Measurements from ENCODE around the gene PDZD8. TPM values are rescaled to one million over a fixed set of nuclear protein-coding genes. Genes with fewer than 3 reads are reported as not detected.

PDZD8 gene
- polyA plus RNA-seq, 1 experiment, result 13.6 TPM

GRCh38 chr10:117408436-117409384, 33.5 kb upstream of the PDZD8 start:
- DNase-seq (ENCODE audit: low read depth), result no peak
- no peaks in the 10 kb centered on the region for H3K36me3 ChIP-seq (ENCODE audit: control insufficient read depth, insufficient read depth, low read length)
- no peak for TF ChIP-seq CTCF (IDR thresholded peaks at IDR 0.05; ENCODE audit: insufficient read depth, low read depth, low read length)
- POLR2A ChIA-PET, result no interaction called here
- CTCF ChIA-PET, result interaction anchor here (1.4 kb wide), 1 partner anchor 16 kb away, joined by 4 read pairs; no protein-coding TSS in a partner anchor
- no peaks in the 10 kb centered on the region for H3K27me3 ChIP-seq (ENCODE audit: control insufficient read depth, insufficient read depth, low read length)
- H3K4me3 ChIP-seq (ENCODE audit: low read depth, low read length), result no peak overlapping the region

GRCh38 chr10:117405730-117406129, 30.5 kb upstream of the PDZD8 start:
- CTCF ChIA-PET, result interaction anchor here (2.5 kb wide), 1 partner anchor 25 kb away, joined by 5 read pairs; no protein-coding TSS in a partner anchor

GRCh38 chr10:117400329-117400728, 25.1 kb upstream of the PDZD8 start:
- ChIA-PET CTCF (no interaction called here), POLR2A (no interaction called here)
- Histone ChIP-seq H3K27me3 (ENCODE audit: control insufficient read depth, insufficient read depth, low read length) (no peaks in the 10 kb centered on the region), H3K36me3 (ENCODE audit: control insufficient read depth, insufficient read depth, low read length) (no peaks in the 10 kb centered on the region), H3K4me3 (ENCODE audit: low read depth, low read length) (no peak overlapping the region)
- no peak for DNase-seq (ENCODE audit: low read depth)
- TF ChIP-seq CTCF (IDR thresholded peaks at IDR 0.05; ENCODE audit: insufficient read depth, low read depth, low read length), result no peak

More at GRCh38 chr10:117405730-117406129, 30.5 kb upstream of the PDZD8 start:
- POLR2A ChIA-PET, result no interaction called here
- Histone ChIP-seq H3K4me3 (ENCODE audit: low read depth, low read length) (no peak overlapping the region), H3K36me3 (ENCODE audit: control insufficient read depth, insufficient read depth, low read length) (no peaks in the 10 kb centered on the region), H3K27me3 (ENCODE audit: control insufficient read depth, insufficient read depth, low read length) (no peaks in the 10 kb centered on the region)
- TF ChIP-seq CTCF (IDR thresholded peaks at IDR 0.05; ENCODE audit: insufficient read depth, low read depth, low read length), result no peak
- DNase-seq (ENCODE audit: low read depth), result no peak

GRCh38 chr10:117399341-117400196, 24.3 kb upstream of the PDZD8 start:
- H3K36me3 ChIP-seq (ENCODE audit: control insufficient read depth, insufficient read depth, low read length), result no peaks in the 10 kb centered on the region
- DNase-seq (ENCODE audit: low read depth), result no peak
- POLR2A ChIA-PET, result no interaction called here
- TF ChIP-seq CTCF (IDR thresholded peaks at IDR 0.05; ENCODE audit: insufficient read depth, low read depth, low read length), result no peak
- CTCF ChIA-PET, result no interaction called here
- H3K4me3 ChIP-seq (ENCODE audit: low read depth, low read length), result no peak overlapping the region
- H3K27me3 ChIP-seq (ENCODE audit: control insufficient read depth, insufficient read depth, low read length), result no peaks in the 10 kb centered on the region

- no peak for TF ChIP-seq CTCF (IDR thresholded peaks at IDR 0.05; ENCODE audit: insufficient read depth, low read depth, low read length)
- Histone ChIP-seq H3K4me3 (ENCODE audit: low read depth, low read length) (no peak overlapping the region), H3K27me3 (ENCODE audit: control insufficient read depth, insufficient read depth, low read length) (no peaks in the 10 kb centered on the region), H3K36me3 (ENCODE audit: control insufficient read depth, insufficient read depth, low read length) (no peaks in the 10 kb centered on the region)
- ChIA-PET CTCF (no interaction called here), POLR2A (no interaction called here)
- no peak for DNase-seq (ENCODE audit: low read depth)
Measured at GRCh38 chr10:117398029-117398428, 22.8 kb upstream of the PDZD8 start.
